Measurements from ENCODE around the gene VPREB1.

DNA sequence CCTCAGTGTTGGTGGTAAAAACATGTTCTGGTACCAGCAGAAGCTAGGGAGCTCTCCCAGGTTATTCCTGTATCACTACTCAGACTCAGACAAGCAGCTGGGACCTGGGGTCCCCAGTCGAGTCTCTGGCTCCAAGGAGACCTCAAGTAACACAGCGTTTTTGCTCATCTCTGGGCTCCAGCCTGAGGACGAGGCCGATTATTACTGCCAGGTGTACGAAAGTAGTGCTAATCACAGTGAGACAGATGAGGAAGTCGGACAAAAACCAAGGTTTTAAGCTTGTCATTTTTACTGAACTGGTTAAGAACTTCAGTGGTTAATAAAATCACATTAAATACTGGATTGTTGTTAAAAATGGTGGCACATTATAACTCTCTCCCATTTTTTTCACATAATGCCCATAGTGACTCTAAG is 42.6 kb upstream of the VPREB1 start:
- no peak for TF ChIP-seq L3MBTL2 (conservative IDR thresholded peaks at IDR 0.05)
- no peak for TF ChIP-seq ARNT (IDR thresholded peaks at IDR 0.05)
- TF ChIP-seq FOXA1 (IDR thresholded peaks at IDR 0.05): no peak
- TF ChIP-seq ELF4 (IDR thresholded peaks at IDR 0.05): no peak
- no peak for TF ChIP-seq ZNF384 (IDR thresholded peaks at IDR 0.05)

Data from HEK293T (cell line).